Measurements from ENCODE around the gene AATK.
"Not testable (repeated sequence)": the region's sequence is repeated elsewhere in the genome, so short reads cannot be mapped to it uniquely, and the experiment has no call there.

Gene AATK

DNA sequence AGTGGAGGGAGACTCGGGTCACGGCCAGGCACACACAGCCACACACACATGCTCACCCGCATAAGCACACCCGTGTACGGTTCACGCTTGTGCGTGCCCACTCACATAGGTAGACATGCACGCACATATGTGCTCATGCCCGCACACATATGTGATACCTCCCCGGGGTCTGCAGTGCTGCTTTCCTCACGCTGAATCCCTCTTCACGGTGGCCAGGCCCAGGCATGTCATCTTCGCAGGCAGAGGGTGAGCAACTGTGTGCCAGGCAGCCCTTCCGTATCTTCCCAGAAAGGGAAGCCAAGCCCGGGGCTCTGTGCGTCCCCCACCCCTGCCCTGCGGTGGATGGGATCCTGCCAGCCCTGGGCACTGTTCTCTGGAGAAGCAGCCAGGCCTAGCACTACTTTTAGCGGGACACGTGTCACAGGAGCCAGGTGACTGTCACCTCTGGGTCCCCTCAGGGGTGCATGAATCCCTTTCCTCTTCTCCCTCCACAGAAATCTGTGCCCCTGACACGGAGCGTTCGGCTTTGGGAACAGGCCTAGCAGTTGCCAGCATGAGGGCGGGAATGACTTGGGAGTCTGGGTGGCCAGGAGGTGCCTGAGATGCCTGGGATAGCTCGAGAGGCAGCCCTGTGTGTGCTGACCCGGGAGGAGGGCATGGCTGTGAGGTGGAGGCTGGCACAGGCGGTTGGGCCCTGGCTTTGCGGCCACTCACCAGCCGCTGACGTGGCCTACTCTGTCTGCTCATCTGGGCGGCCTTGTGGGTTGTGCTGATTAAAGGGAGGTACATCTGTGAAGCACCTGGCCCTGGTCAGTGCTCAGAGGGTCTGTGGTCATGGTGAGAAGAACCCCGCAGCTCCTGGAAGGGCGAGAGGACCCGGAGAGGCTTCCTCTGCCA lies 83.6 kb downstream of the AATK start:
- TF ChIP-seq, protein P1, sequence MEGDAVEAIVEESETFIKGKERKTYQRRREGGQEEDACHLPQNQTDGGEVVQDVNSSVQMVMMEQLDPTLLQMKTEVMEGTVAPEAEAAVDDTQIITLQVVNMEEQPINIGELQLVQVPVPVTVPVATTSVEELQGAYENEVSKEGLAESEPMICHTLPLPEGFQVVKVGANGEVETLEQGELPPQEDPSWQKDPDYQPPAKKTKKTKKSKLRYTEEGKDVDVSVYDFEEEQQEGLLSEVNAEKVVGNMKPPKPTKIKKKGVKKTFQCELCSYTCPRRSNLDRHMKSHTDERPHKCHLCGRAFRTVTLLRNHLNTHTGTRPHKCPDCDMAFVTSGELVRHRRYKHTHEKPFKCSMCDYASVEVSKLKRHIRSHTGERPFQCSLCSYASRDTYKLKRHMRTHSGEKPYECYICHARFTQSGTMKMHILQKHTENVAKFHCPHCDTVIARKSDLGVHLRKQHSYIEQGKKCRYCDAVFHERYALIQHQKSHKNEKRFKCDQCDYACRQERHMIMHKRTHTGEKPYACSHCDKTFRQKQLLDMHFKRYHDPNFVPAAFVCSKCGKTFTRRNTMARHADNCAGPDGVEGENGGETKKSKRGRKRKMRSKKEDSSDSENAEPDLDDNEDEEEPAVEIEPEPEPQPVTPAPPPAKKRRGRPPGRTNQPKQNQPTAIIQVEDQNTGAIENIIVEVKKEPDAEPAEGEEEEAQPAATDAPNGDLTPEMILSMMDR (IDR thresholded peaks at IDR 0.05; ENCODE audit: low read depth, low read length, missing control alignments), result no peak
- no peak overlapping the region for H3K4me3 ChIP-seq (replicated peaks; ENCODE audit: low read depth, low read length)
- no peak for DNase-seq (ENCODE audit: extremely low read depth, low read depth)

DNA sequence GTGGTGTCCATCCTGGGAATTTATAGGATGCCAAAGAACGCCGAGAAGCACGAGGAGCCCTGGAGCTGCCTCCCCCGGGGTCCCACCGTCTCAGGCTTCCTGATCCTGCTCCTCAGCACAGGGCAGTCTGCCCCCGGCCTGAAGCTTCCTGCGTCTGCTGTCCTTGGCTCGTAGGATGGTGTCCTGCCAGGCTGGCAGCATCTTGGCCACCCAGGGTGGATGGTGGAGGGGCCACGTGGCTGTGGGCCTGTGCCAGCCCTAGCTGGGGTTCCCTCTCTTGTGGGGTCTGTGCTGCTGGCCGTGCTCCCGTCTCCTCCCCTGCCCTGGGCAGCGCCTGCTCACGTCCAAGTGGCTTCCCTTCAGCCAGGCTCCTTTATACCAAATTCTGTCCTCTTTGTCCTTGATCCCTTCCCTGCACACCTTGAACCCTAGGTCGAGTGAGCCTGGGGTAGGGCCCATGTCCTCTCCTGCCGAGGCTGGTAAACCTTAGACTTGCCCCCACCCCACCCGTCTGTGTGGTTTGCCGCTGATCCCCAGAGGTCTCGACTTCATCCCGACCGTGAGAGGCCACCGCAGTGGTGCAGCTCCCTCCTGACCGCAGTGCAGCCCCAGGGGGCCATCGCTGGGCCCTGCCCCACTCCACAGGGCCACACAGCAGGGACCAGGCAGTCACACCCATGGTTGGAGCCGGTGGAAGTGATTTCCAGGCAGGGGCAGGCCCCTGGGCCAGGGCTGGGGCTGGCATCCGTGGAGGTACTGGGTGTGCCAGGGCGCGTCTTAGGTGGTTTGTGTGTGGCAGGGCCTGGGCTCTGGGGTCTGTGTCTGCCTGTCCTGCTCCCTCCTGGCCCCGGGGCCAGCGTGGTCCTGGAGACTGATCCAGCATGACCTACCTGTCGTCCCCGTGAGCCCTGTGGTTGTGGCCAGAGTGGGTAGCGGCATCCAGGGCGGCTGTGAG lies 84.5 kb downstream of the AATK start:
- TF ChIP-seq, protein P1 (IDR thresholded peaks at IDR 0.05; ENCODE audit: low read depth, low read length, missing control alignments), result no peak
- no peak overlapping the region for H3K4me3 ChIP-seq (replicated peaks; ENCODE audit: low read depth, low read length)
- no peak for DNase-seq (ENCODE audit: extremely low read depth, low read depth)

DNA sequence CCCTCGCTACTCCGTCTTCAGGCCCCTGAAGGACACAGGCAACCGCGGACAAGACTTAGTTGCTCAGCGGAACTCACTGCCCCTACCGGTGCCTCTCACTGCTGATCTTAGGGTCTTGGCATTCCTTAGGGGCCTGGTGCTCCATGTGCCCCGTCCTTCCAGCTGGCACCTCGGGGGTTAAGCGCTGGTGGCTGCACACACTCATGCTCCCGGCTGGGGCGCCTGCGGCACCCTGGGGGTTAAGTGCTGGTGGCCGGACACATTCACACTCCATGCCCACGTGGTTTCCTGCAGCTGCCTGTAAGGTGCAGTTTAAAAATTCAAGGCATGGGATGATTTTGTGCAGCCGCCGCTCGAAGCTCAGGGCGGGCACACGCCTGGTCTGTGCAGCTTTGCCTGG lies 86.0 kb downstream of the AATK start:
- H3K4me3 ChIP-seq (replicated peaks; ENCODE audit: low read depth, low read length), result no peak overlapping the region
- DNase-seq (ENCODE audit: extremely low read depth, low read depth), result no peak
- TF ChIP-seq, protein P1 (IDR thresholded peaks at IDR 0.05; ENCODE audit: low read depth, low read length, missing control alignments), result no peak

DNA sequence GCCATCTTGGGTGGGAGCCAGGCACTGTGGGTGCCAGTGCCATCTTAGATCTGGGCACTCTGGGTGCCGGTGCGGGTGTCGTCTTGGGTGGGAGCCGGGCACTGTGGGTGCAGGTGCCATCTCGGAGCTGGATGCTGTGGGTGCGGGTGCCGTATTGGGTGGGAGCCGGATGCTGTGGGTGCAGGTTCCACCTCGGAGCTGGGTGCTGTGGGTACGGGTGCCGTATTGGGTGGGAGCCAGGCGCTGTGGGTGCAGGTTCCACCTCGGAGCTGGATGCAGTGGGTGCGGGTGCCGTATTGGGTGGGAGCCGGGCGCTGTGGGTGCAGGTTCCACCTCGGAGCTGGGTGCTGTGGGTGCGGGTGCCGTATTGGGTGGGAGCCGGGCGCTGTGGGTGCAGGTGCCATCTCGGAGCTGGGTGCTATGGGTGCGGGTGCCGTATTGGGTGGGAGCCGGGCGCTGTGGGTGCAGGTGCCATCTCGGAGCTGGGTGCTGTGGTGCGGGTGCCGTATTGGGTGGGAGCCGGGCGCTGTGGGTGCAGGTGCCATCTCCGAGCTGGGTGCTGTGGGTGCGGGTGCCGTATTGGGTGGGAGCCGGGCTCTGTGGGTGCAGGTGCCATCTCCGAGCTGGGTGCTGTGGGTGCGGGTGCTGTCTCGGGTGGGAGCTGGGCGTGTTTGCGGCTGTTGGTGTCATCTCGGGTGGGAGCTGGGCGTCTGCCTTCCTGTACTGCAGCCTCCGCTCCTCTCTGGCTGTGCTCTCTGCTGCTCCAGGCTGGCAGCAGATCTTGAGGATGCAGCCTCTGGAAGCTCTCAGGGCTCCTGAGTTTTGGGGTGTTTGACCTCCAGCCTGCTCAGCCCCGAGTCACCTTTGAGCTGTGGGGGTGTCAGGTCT lies 87.8 kb downstream of the AATK start:
- H3K4me3 ChIP-seq (replicated peaks; ENCODE audit: low read depth, low read length); DNase-seq (ENCODE audit: extremely low read depth, low read depth): not testable (repeated sequence)

DNA sequence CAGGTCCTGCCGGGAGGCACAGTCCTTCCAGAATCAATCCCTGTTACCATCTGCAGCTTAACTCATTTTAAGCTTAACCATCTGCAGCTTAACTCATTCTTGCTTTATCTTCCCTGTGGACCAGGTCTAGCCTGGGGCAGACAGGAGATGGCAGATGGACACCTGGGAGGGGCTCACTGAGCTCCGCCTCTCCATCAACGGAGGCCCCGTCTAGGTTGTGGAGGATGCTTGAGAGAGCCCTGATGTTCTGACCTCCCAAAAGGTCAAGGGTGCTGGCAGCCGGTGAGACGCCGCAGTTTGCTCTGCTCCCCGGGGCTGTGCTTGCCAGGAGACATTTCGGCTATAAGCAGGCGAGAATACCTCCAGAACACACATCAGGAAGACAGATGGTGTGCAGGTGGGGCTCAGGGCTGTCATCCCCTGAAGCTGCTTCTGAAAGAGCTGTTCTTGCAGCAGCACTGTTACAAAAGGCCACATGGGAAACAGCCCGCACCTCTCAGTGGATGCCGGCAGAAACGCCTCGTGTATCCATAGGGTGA lies 89.8 kb downstream of the AATK start:
- no peak for DNase-seq (ENCODE audit: extremely low read depth, low read depth)
- TF ChIP-seq, protein P1 (IDR thresholded peaks at IDR 0.05; ENCODE audit: low read depth, low read length, missing control alignments), result no peak
- no peak overlapping the region for H3K4me3 ChIP-seq (replicated peaks; ENCODE audit: low read depth, low read length)

DNA sequence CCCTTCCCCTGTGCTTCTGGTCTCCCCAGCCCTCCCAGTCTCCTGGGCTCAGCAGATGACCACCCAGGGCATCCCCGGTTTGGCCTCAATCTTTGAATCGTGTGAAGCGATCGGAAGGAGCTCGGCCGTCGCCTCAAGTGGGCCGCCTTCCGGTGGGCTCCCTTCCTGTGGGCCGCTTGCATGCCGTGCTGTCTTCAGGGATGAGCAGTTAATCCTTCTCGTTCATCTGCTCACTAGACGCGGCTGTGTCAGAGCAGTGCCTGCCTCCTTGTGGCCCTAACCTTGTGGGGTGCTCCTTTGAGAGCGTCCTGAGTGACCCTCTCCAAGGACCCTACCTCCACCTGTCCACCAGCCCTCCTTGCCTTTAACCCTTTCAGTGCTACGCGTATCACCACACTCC lies 90.7 kb downstream of the AATK start:
- no peak overlapping the region for H3K4me3 ChIP-seq (replicated peaks; ENCODE audit: low read depth, low read length)
- TF ChIP-seq, protein P1 (IDR thresholded peaks at IDR 0.05; ENCODE audit: low read depth, low read length, missing control alignments), result no peak
- no peak for DNase-seq (ENCODE audit: extremely low read depth, low read depth)
